HepG2 (cell line): ENCODE results near the gene CCDC8. TPM values are rescaled to one million over a fixed set of nuclear protein-coding genes. Genes with fewer than 3 reads are reported as not detected.

Experiments
- ATAC-seq: fragments of 200-7000 bp; cut with Tn5 transposase; 3 replicates; pipeline ENCODE4 v1.9.1; 2020; ENCODE audit warnings: mild to moderate bottlenecking, moderate library complexity
- BruUV-seq: library from RNA; stranded (reverse); fragments of 400-500 nt; replicated peaks from 2 replicates; lab custom pipeline; 2021; lab: Mats Ljungman, UMichigan
- CTCF ChIA-PET: fragments of 300-600 bp; formaldehyde crosslinking; extraction: SDS; loops from one replicate; lab custom pipeline; 2021; ENCODE audit warnings: low total read pairs, inconsistent platforms, low intra/inter-chr PET ratio; lab: Yijun Ruan, JAX
- POLR2A ChIA-PET: fragments of 350-600 bp; sonication (Branson Sonifier 250); formaldehyde crosslinking; loops from one replicate; lab custom pipeline; 2020; ENCODE audit warnings: antibody characterized with exemption, inconsistent platforms; lab: Yijun Ruan, JAX
- DNase-seq: peaks from one replicate; pipeline ENCODE4 v3.0.0-alpha.2; 2015; ENCODE audit warnings: low spot score
- FAIRE-seq: peaks from 3 replicates; lab custom pipeline; 2011; peaks lifted over from hg19 to GRCh38; lab: Jason Lieb, UNC
- H2AFZ ChIP-seq: one replicate; pipeline ENCODE4 v1.6.1; 2011; ENCODE audit warnings: low read length, inconsistent platforms
- H3K27ac ChIP-seq: fragments of 300-600 bp; 3 replicates; pipeline ENCODE4 v1.8.0; 2011; ENCODE audit warnings: mixed run types, mild to moderate bottlenecking, mixed read lengths, low read length, inconsistent platforms; ENCODE audit not compliant: insufficient read depth; ENCODE audit errors: extremely low read length
- H3K27me3 ChIP-seq, 2 experiments: fragments of 200-600 bp in 1 of 2; 2 replicates in 1 of 2; 3 replicates in 1 of 2; pipeline versions ENCODE4 v1.6.0 to v1.8.0; 2011; ENCODE audit warnings: low read length in 2 of 2, mild to moderate bottlenecking in 2 of 2, moderate library complexity in 2 of 2, inconsistent platforms in 1 of 2; ENCODE audit not compliant: insufficient read depth in 2 of 2, control insufficient read depth in 1 of 2
- H3K36me3 ChIP-seq, 2 experiments: fragments of 200-600 bp in 1 of 2; replicated peaks in 1 of 2; 2 replicates in 1 of 2; 3 replicates in 1 of 2; pipeline versions ENCODE4 v1.5.1 to v1.8.0; 2011; ENCODE audit warnings: low read length in 2 of 2, inconsistent platforms in 1 of 2; ENCODE audit not compliant: insufficient read depth in 2 of 2, control insufficient read depth in 1 of 2
- H3K4me1 ChIP-seq: 2 replicates; pipeline ENCODE4 v1.5.1; 2012; ENCODE audit warnings: low read length, inconsistent platforms; ENCODE audit not compliant: insufficient read depth
- H3K4me2 ChIP-seq: 2 replicates; pipeline ENCODE4 v1.6.0; 2011; ENCODE audit warnings: low read depth, low read length, inconsistent platforms
- H3K4me3 ChIP-seq, 3 experiments: fragments of 200-600 bp in 1 of 3; sonication (generic), shearing (Covaris generic) in 1 of 3; replicated peaks in 1 of 3; 2 replicates each; pipeline ENCODE4 v1.5.1; 2011 to 2016; ENCODE audit warnings: low read length in 3 of 3, inconsistent platforms in 2 of 3, low read depth in 2 of 3, mild to moderate bottlenecking in 2 of 3, control low read depth in 1 of 3, mixed read lengths in 1 of 3; ENCODE audit not compliant: insufficient read depth in 1 of 3
- H3K79me2 ChIP-seq: one replicate; pipeline ENCODE4 v1.6.1; 2011; ENCODE audit warnings: low read length, inconsistent platforms; ENCODE audit not compliant: insufficient read depth
- H3K9ac ChIP-seq: 2 replicates; pipeline ENCODE4 v1.6.0; 2011; ENCODE audit warnings: mild to moderate bottlenecking, low read depth, low read length, inconsistent platforms; ENCODE audit not compliant: insufficient read depth
- H3K9me3 ChIP-seq: 2 replicates; pipeline ENCODE4 v1.5.1; 2012; ENCODE audit warnings: mild to moderate bottlenecking, low read length
- H4K20me1 ChIP-seq: 2 replicates; pipeline ENCODE4 v1.6.0; 2011; ENCODE audit warnings: inconsistent platforms, mild to moderate bottlenecking, low read length, moderate library complexity; ENCODE audit not compliant: insufficient read depth
- BCL3 ChIP-seq: sonication (generic); formaldehyde crosslinking; IDR thresholded peaks from 2 replicates; pipeline ENCODE4 v1.5.1; 2020; ENCODE audit warnings: mild to moderate bottlenecking, missing genetic modification reagents, moderate library complexity
- CBX1 ChIP-seq: IDR thresholded peaks from one replicate; pipeline ENCODE4 v1.6.1; 2016; ENCODE audit warnings: antibody characterized with exemption, low read depth
- CTCF ChIP-seq: sonication (generic); formaldehyde crosslinking; IDR thresholded peaks from 2 replicates; pipeline ENCODE4 v1.5.0; 2020; ENCODE audit warnings: mild to moderate bottlenecking, missing genetic modification reagents, moderate library complexity
- DNMT1 ChIP-seq: sonication (generic); formaldehyde crosslinking; IDR thresholded peaks from 2 replicates; pipeline ENCODE4 v1.5.1; 2020; ENCODE audit warnings: mild to moderate bottlenecking, missing genetic modification reagents
- FOSL1 ChIP-seq: sonication (generic); formaldehyde crosslinking; IDR thresholded peaks from 2 replicates; pipeline ENCODE4 v1.9.0; 2021; ENCODE audit warnings: missing genetic modification reagents, borderline replicate concordance
- HMGXB4 ChIP-seq, 2 experiments: sonication (generic) in 1 of 2; formaldehyde crosslinking in 1 of 2; IDR thresholded peaks; 2 replicates each; pipeline versions ENCODE4 v1.4.0 to v1.6.1; 2018 to 2020; ENCODE audit warnings: missing genetic modification reagents in 2 of 2, borderline replicate concordance in 1 of 2, low read depth in 1 of 2, mild to moderate bottlenecking in 1 of 2, missing biosample characterization in 1 of 2
- KLF15 ChIP-seq: sonication (generic); formaldehyde crosslinking; IDR thresholded peaks from 2 replicates; pipeline ENCODE4 v1.8.1; 2023; ENCODE audit warnings: borderline replicate concordance, mild to moderate bottlenecking, inconsistent platforms, missing genetic modification reagents, mixed read lengths
- REPIN1 ChIP-seq: sonication (generic); formaldehyde crosslinking; IDR thresholded peaks from 2 replicates; pipeline ENCODE4 v1.8.0; 2022; ENCODE audit warnings: missing genetic modification reagents, low read depth, mild to moderate bottlenecking, borderline replicate concordance
- ZMAT3 ChIP-seq: sonication (generic); formaldehyde crosslinking; conservative IDR thresholded peaks from 2 replicates; pipeline ENCODE4 v1.7.0; 2021; ENCODE audit warnings: missing genetic modification reagents
- ZNF207 ChIP-seq: fragments of 450-650 bp; IDR thresholded peaks from 2 replicates; pipeline ENCODE4 v1.6.1; 2016; ENCODE audit warnings: antibody characterized with exemption, borderline replicate concordance
- ZNF280B ChIP-seq: sonication (generic); formaldehyde crosslinking; IDR thresholded peaks from 2 replicates; pipeline ENCODE4 v1.5.0; 2020; ENCODE audit warnings: missing genetic modification reagents, mild to moderate bottlenecking, borderline replicate concordance
- ZNF331 ChIP-seq: sonication (generic); formaldehyde crosslinking; IDR thresholded peaks from 2 replicates; pipeline ENCODE4 v1.4.0; 2020; ENCODE audit warnings: missing genetic modification reagents
- ZNF431 ChIP-seq: sonication (generic); formaldehyde crosslinking; IDR thresholded peaks from 2 replicates; pipeline ENCODE4 v1.9.0; 2022; ENCODE audit warnings: missing genetic modification reagents, low read depth, mild to moderate bottlenecking, borderline replicate concordance
- WGBS: methylation state at CpG from one replicate; pipeline ENCODE4 v1.1.6; 2017; ENCODE audit warnings: low lambda C conversion rate; 5-methylcytosine and 5-hydroxymethylcytosine counted together
- in situ Hi-C: cut with HindIII; loops from 2 replicates; pipeline ENCODE4 v1.10.0; 2017; ENCODE audit warnings: low pct_unique_long_range_greater_than_20kb; ENCODE audit not compliant: extremely low pct_ligation_motif_present
- intact Hi-C: fragments of 100-400 bp; cut with micrococcal nuclease; formaldehyde crosslinking; loops from one replicate; pipeline ENCODE4 v1.10.0; 2022; ENCODE audit not compliant: unreplicated experiment
- polyA plus RNA-seq, 8 experiments: library from polyadenylated mRNA; depleted of rRNA in 3 of 8; stranded (reverse) in 7 of 8; unstranded in 1 of 8; fragments of >200 nt; fragmentation: Illumina TruSeq in 4 of 8; extraction: Trizol in 4 of 8; gene quantifications; 2 replicates each; pipeline versions ENCODE4 v1.2.1 to v1.2.3, GENCODE V29; 2011 to 2016; ENCODE audit warnings: low read depth in 4 of 8, missing spikeins in 1 of 8, mixed read lengths in 1 of 8; ENCODE audit not compliant: insufficient read depth in 1 of 8
- total RNA-seq, 5 experiments: library from RNA; depleted of rRNA; stranded (reverse); fragments of >200 nt; fragmentation: Illumina TruSeq; extraction: Trizol; gene quantifications; 2 replicates each; pipeline ENCODE4 v1.2.3, GENCODE V29; 2016; ENCODE audit warnings: low read depth in 1 of 5

CCDC8 gene
- total and polyA plus RNA-seq, 2 of the 13 experiments (the other 11 are each of a cell fraction or from before 2014, with no cell fraction given): 0.04 TPM; not detected in 1

GRCh38 chr19:46392837-46393236, 20.5 kb downstream of the CCDC8 start:
- no peaks in the 10 kb centered on the region for H3K27me3 ChIP-seq
- DNase-seq: no peak
- no peaks in the 10 kb centered on the region for H3K79me2 ChIP-seq
- no peaks in the 10 kb centered on the region for H3K9me3 ChIP-seq
- no peak for ATAC-seq
- H4K20me1 ChIP-seq: no peaks in the 10 kb centered on the region
- FAIRE-seq: no peak
- in situ Hi-C loops: loop anchor here (10.0 kb wide), 1 partner anchor 108 kb away; no protein-coding TSS in a partner anchor
- intact Hi-C loops: no loop called here
- no peak overlapping the region for H3K27ac ChIP-seq
- no peak overlapping the region for H2AFZ ChIP-seq
- H3K36me3 ChIP-seq: peaks cover 10 to 28% of the 10 kb centered on the region in 2 experiments
- 84% methylated on average over 4 of the region's 4 CpGs for WGBS
- H3K4me1 ChIP-seq: no peaks in the 10 kb centered on the region
- POLR2A ChIA-PET: no interaction called here
- no peak overlapping the region for H3K4me2 ChIP-seq
- H3K9ac ChIP-seq: no peak overlapping the region
- CTCF ChIA-PET: no interaction called here
- H3K4me3 ChIP-seq: no peak overlapping the region
- no peak for TF ChIP-seq ZNF207
- no peak for TF ChIP-seq REPIN1 (CRISPR knock-in tag)
- TF ChIP-seq ZMAT3: no peak
- no peak for TF ChIP-seq CBX1
- no peak for TF ChIP-seq FOSL1 (CRISPR knock-in tag)
- no peak for TF ChIP-seq BCL3
- no peak for TF ChIP-seq KLF15 (CRISPR knock-in tag)
- TF ChIP-seq ZNF280B (CRISPR knock-in tag): no peak
- no peak for TF ChIP-seq DNMT1 (CRISPR knock-in tag)
- TF ChIP-seq ZNF331 (CRISPR knock-in tag): no peak
- TF ChIP-seq HMGXB4 (CRISPR knock-in tag; IDR thresholded peaks at IDR 0.05; ENCODE audit: borderline replicate concordance in 1 of 2, low read depth in 1 of 2): no peak
- no peak for TF ChIP-seq ZNF431
- TF ChIP-seq CTCF (CRISPR knock-in tag): no peak
- TF ChIP-seq, all 625 proteins: peak for 0
- BruUV-seq: no TSS peak
